Measurements from ENCODE around the gene PDK1. TPM values are rescaled to one million over a fixed set of nuclear protein-coding genes. Genes with fewer than 3 reads are reported as not detected.

Gene PDK1
- total RNA-seq, 4 donors from 2014 or later, result 7.0 to 13.5 (median 11.4) TPM

- H3K27me3 ChIP-seq, result no peaks in the 10 kb centered on the region
- H3K36me3 ChIP-seq, result no peaks in the 10 kb centered on the region
- TF ChIP-seq POLR2A (IDR thresholded peaks at IDR 0.05), result no peak
- TF ChIP-seq CTCF (IDR thresholded peaks at IDR 0.05), result no peak
- no peak overlapping the region for H3K4me3 ChIP-seq (replicated peaks in 1 of 3)
- H3K9me3 ChIP-seq, result no peaks in the 10 kb centered on the region
- no peak for DNase-seq
- intact Hi-C loops (cut with DNase I), result no loop called here
- H3K27ac ChIP-seq, result no peak overlapping the region
- H3K4me1 ChIP-seq, result no peaks in the 10 kb centered on the region
- 95 to 99% methylated on average over 3 of the region's 3 CpGs for WGBS, 2 donors
Observed at GRCh38 chr2:172607379-172607928, 51.6 kb downstream of the PDK1 start.

GRCh38 chr2:172609488-172609887, 53.6 kb downstream of the PDK1 start:
- 90 to 93% methylated on average over 5 of the region's 5 CpGs for WGBS, 2 donors
- Histone ChIP-seq H3K27ac (no peak overlapping the region), H3K27me3 (no peaks in the 10 kb centered on the region), H3K4me1 (no peaks in the 10 kb centered on the region), H3K4me3 (replicated peaks in 1 of 3) (no peak overlapping the region), H3K36me3 (no peaks in the 10 kb centered on the region), H3K9me3 (no peaks in the 10 kb centered on the region)
- TF ChIP-seq POLR2A (IDR thresholded peaks at IDR 0.05) (no peak), CTCF (IDR thresholded peaks at IDR 0.05) (no peak)
- intact Hi-C loops (cut with DNase I), result no loop called here
- no peak for DNase-seq

GRCh38 chr2:172612051-172612450, 56.2 kb downstream of the PDK1 start:
- no peak for DNase-seq
- TF ChIP-seq CTCF (IDR thresholded peaks at IDR 0.05) (no peak), POLR2A (IDR thresholded peaks at IDR 0.05) (no peak)
- no peaks in the 10 kb centered on the region for H3K9me3 ChIP-seq
- H3K4me1 ChIP-seq, result no peaks in the 10 kb centered on the region
- 85 to 88% methylated on average over 4 of the region's 4 CpGs for WGBS, 2 donors
- no peak overlapping the region for H3K4me3 ChIP-seq (replicated peaks in 1 of 3)
- no peaks in the 10 kb centered on the region for H3K27me3 ChIP-seq
- intact Hi-C loops (cut with DNase I), result no loop called here
- no peak overlapping the region for H3K27ac ChIP-seq
- no peaks in the 10 kb centered on the region for H3K36me3 ChIP-seq

GRCh38 chr2:172613040-172613439, 57.1 kb downstream of the PDK1 start:
- 91 to 96% methylated on average over 4 of the region's 4 CpGs for WGBS, 2 donors
- no peaks in the 10 kb centered on the region for H3K27me3 ChIP-seq
- no peak overlapping the region for H3K4me3 ChIP-seq (replicated peaks in 1 of 3)
- no peak for DNase-seq
- no peaks in the 10 kb centered on the region for H3K36me3 ChIP-seq
- TF ChIP-seq CTCF (IDR thresholded peaks at IDR 0.05), result no peak
- no peak for TF ChIP-seq POLR2A (IDR thresholded peaks at IDR 0.05)
- H3K4me1 ChIP-seq, result no peaks in the 10 kb centered on the region
- H3K9me3 ChIP-seq, result no peaks in the 10 kb centered on the region
- no peak overlapping the region for H3K27ac ChIP-seq
- intact Hi-C loops (cut with DNase I), result no loop called here

GRCh38 chr2:172613615-172614231, 57.8 kb downstream of the PDK1 start:
- 75 to 85% methylated on average over 3 to 4 of the region's 10 CpGs for WGBS, 2 donors
- H3K9me3 ChIP-seq, result no peaks in the 10 kb centered on the region
- DNase-seq, result no peak
- H3K4me3 ChIP-seq (replicated peaks in 1 of 3), result no peak overlapping the region
- intact Hi-C loops (cut with DNase I), result no loop called here
- no peaks in the 10 kb centered on the region for H3K27me3 ChIP-seq
- H3K4me1 ChIP-seq, result no peaks in the 10 kb centered on the region
- no peak for TF ChIP-seq CTCF (IDR thresholded peaks at IDR 0.05)
- TF ChIP-seq POLR2A (IDR thresholded peaks at IDR 0.05), result no peak
- no peak overlapping the region for H3K27ac ChIP-seq
- no peaks in the 10 kb centered on the region for H3K36me3 ChIP-seq

Measured in thyroid gland (tissue), 4 donors.